Osteoblast (primary cell): ENCODE results near the gene NFATC1. TPM values are rescaled to one million over a fixed set of nuclear protein-coding genes. Genes with fewer than 3 reads are reported as not detected.

Source experiments
- DNase-seq: peaks from one replicate; pipeline ENCODE4 v3.0.0; 2011; ENCODE audit warnings: low spot score, mixed read lengths; ENCODE audit not compliant: insufficient read length; ENCODE audit errors: missing footprints
- H2AFZ ChIP-seq: 2 replicates; pipeline ENCODE4 v1.6.0; 2011; ENCODE audit warnings: mild to moderate bottlenecking, low read length
- H3K27ac ChIP-seq: 2 replicates; pipeline ENCODE4 v1.5.1; 2011; ENCODE audit warnings: mild to moderate bottlenecking, low read depth, low read length, moderate library complexity
- H3K27me3 ChIP-seq: 2 replicates; pipeline ENCODE4 v1.6.0; 2012; ENCODE audit warnings: mild to moderate bottlenecking, control low read depth, inconsistent platforms, low read length, moderate library complexity; ENCODE audit not compliant: insufficient read depth
- H3K36me3 ChIP-seq: 2 replicates; pipeline ENCODE4 v1.5.1; 2011; ENCODE audit warnings: mild to moderate bottlenecking, low read length, control low read depth, moderate library complexity; ENCODE audit not compliant: insufficient read depth
- H3K4me1 ChIP-seq: 2 replicates; pipeline ENCODE4 v1.5.1; 2011; ENCODE audit warnings: mild to moderate bottlenecking, low read length, control low read depth, moderate library complexity; ENCODE audit not compliant: insufficient read depth
- H3K4me2 ChIP-seq: 2 replicates; pipeline ENCODE4 v1.6.0; 2011; ENCODE audit warnings: mild to moderate bottlenecking, low read length; ENCODE audit not compliant: insufficient read depth
- H3K4me3 ChIP-seq: fragments of 200-600 bp; sonication (generic); 3 replicates; pipeline ENCODE4 v1.5.1; 2012; ENCODE audit warnings: mild to moderate bottlenecking, low read length, inconsistent platforms; ENCODE audit not compliant: insufficient read depth
- H3K79me2 ChIP-seq: 2 replicates; pipeline ENCODE4 v1.6.0; 2012; ENCODE audit warnings: mild to moderate bottlenecking, low read length, control low read depth, inconsistent platforms; ENCODE audit not compliant: insufficient read depth
- H3K9me3 ChIP-seq: 2 replicates; pipeline ENCODE4 v1.5.1; 2011; ENCODE audit warnings: low read depth, low read length, control low read depth
- H4K20me1 ChIP-seq: 2 replicates; pipeline ENCODE4 v1.6.0; 2012; ENCODE audit warnings: mild to moderate bottlenecking, low read length, control low read depth; ENCODE audit not compliant: insufficient read depth
- total RNA-seq: library from RNA; depleted of rRNA; stranded (reverse); fragments of >200 nt; gene quantifications from 2 replicates; pipeline ENCODE4 v1.2.3, GENCODE V29; 2012
- TF ChIP-seq, protein P1 (sequence below): IDR thresholded peaks from 2 replicates; pipeline ENCODE4 v1.5.1; 2011; ENCODE audit warnings: mild to moderate bottlenecking, low read depth, low read length, moderate library complexity; ENCODE audit errors: extremely low read depth

Gene NFATC1
- total RNA-seq, 1 donor = 6.2 TPM

DNA sequence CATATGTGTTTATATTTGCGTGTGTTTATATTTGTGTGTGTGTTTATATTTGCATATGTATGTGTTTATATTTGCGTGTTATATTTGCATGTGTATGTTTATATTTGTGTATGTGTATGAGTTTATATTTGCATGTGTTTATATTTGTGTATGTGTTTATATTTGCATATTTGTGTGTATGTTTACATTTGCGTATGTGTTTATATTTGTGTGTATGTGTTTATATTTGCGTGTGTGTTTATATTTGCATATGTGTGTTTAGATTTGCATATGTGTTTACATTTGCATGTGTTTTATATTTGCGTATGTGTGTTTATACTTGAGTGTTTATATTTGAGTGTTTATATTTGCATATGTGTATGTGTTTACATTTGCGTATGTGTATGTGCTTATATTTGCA is 168.2 kb downstream of the NFATC1 start:
- TF ChIP-seq, protein P1, sequence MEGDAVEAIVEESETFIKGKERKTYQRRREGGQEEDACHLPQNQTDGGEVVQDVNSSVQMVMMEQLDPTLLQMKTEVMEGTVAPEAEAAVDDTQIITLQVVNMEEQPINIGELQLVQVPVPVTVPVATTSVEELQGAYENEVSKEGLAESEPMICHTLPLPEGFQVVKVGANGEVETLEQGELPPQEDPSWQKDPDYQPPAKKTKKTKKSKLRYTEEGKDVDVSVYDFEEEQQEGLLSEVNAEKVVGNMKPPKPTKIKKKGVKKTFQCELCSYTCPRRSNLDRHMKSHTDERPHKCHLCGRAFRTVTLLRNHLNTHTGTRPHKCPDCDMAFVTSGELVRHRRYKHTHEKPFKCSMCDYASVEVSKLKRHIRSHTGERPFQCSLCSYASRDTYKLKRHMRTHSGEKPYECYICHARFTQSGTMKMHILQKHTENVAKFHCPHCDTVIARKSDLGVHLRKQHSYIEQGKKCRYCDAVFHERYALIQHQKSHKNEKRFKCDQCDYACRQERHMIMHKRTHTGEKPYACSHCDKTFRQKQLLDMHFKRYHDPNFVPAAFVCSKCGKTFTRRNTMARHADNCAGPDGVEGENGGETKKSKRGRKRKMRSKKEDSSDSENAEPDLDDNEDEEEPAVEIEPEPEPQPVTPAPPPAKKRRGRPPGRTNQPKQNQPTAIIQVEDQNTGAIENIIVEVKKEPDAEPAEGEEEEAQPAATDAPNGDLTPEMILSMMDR = no peak
- no peak overlapping the region for H3K27ac ChIP-seq
- peaks cover 12% of the 10 kb centered on the region for H3K4me1 ChIP-seq
- H3K27me3 ChIP-seq = no peaks in the 10 kb centered on the region
- H2AFZ ChIP-seq = no peak overlapping the region
- no peaks in the 10 kb centered on the region for H3K36me3 ChIP-seq
- no peak overlapping the region for H3K4me3 ChIP-seq
- H3K79me2 ChIP-seq = no peaks in the 10 kb centered on the region
- H3K4me2 ChIP-seq = no peak overlapping the region
- H4K20me1 ChIP-seq = no peaks in the 10 kb centered on the region
- no peaks in the 10 kb centered on the region for H3K9me3 ChIP-seq
- DNase-seq = no peak

DNA sequence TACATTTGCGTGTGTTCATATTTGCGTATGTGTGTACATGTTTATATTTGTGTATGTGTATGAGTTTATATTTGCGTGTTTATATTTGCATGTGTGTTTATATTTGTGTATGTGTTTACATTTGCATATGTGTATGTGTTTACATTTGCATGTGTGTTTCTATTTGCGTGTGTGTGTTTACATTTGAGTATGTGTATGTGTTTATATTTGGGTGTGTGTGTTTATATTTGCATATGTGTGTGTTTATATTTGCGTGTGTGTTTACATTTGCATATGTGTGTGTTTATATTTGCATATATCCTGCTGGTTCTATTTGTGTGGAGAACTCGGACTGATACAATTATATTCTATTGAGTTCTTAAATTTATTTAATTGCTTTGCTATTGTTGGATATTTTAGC is 168.7 kb downstream of the NFATC1 start:
- Histone ChIP-seq H2AFZ (no peak overlapping the region), H3K36me3 (no peaks in the 10 kb centered on the region), H3K4me3 (no peak overlapping the region), H3K27me3 (no peaks in the 10 kb centered on the region), H3K4me1 (peaks cover 12% of the 10 kb centered on the region), H3K9me3 (no peaks in the 10 kb centered on the region), H3K4me2 (no peak overlapping the region), H4K20me1 (no peaks in the 10 kb centered on the region), H3K79me2 (no peaks in the 10 kb centered on the region), H3K27ac (no peak overlapping the region)
- DNase-seq = no peak
- TF ChIP-seq, protein P1 = no peak

DNA sequence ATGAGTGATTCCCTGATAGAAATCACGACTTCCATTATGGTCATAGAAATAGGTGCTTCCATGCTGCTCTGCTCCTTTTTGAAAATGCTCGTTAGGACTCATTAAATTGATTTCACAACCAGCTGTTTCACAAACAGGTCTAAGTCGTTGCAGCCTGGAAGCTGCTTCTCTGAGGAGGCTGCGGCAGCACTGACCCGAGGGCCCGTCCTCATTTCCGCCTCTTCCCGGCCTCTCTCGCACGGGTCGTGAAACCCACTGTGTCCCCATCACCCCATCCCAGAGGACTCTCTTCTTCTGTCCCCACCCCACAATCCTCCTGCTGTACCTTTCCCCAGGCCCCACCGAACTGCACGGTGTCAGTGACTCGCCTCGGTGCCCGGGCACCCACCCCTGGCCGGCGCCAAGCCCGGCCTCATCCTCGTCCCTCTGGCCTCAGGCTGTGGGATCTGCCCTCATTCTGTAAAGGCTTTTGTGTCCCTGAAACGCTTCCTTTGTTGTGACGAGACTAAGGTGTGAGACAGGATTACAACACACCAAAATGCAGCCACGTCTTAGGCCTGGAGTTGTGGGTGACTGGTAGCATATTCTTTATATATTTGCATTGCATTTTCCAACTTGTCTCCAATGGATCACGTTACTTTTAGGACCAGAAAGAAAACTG is 171.2 kb downstream of the NFATC1 start:
- Histone ChIP-seq H3K4me3 (no peak overlapping the region), H3K4me2 (peak overlapping the region; percentile 74), H3K27ac (peak overlapping the region; percentile 86), H2AFZ (peak overlapping the region; percentile 97), H4K20me1 (no peaks in the 10 kb centered on the region), H3K79me2 (no peaks in the 10 kb centered on the region), H3K36me3 (no peaks in the 10 kb centered on the region), H3K9me3 (no peaks in the 10 kb centered on the region), H3K27me3 (no peaks in the 10 kb centered on the region), H3K4me1 (peaks cover 23% of the 10 kb centered on the region)
- TF ChIP-seq, protein P1 = no peak
- DNase-seq = no peak

DNA sequence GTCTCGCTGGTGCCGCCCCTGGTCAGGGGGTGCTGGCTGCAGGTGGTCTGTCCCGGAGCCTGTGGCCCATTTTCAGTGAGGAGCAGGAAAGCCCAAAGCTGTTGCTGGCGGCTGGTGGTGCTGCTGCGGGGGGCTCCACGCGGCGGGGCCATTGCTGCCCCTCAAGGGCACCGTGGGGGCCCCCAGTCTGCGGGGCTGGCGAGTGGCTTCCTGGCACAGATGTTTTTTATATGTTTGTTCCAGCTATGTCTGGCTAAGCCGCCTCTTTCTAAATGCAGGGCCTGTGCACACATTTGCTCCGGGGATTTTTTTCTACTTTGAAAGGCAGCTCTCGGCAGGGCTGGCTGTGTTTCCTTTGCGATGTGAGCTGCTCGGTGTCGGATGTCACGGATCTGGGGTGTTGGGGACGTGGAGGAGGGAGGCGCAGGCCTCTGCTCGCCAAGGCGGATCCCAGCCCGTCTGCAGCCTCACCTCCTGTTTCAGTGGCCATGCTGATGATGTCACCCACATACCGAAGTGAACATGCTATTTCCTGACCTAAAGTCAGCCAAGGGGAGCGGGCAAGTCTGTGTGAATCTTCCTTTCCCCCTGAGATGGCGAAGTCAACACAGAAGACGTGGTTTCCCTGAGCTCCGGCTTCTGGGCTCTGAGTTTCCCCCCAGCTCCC is 171.9 kb downstream of the NFATC1 start:
- no peaks in the 10 kb centered on the region for H4K20me1 ChIP-seq
- no peaks in the 10 kb centered on the region for H3K9me3 ChIP-seq
- no peaks in the 10 kb centered on the region for H3K27me3 ChIP-seq
- peaks cover 23% of the 10 kb centered on the region for H3K4me1 ChIP-seq
- DNase-seq = peak; percentile 99
- peak overlapping the region; percentile 97 for H2AFZ ChIP-seq
- H3K4me2 ChIP-seq = peak overlapping the region; percentile 74
- peak overlapping the region; percentile 56 for H3K4me3 ChIP-seq
- H3K27ac ChIP-seq = peak overlapping the region; percentile 86
- H3K36me3 ChIP-seq = no peaks in the 10 kb centered on the region
- TF ChIP-seq, protein P1 = no peak
- H3K79me2 ChIP-seq = no peaks in the 10 kb centered on the region
